OCI-LY7 (cell line): ENCODE data around the gene KIF12.

ENCODE experiments used
- CTCF ChIP-seq: fragments of 200-600 bp; sonication (generic); conservative IDR thresholded peaks from 2 replicates; pipeline ENCODE4 v1.5.1; 2014; ENCODE audit warnings: mild to moderate bottlenecking, antibody characterized with exemption, low read length, moderate library complexity, mixed read lengths
- EZH2phosphoT487 ChIP-seq: fragments of 200-600 bp; sonication (generic); IDR thresholded peaks from 2 replicates; pipeline ENCODE4 v1.6.1; 2018; ENCODE audit warnings: low read depth, borderline replicate concordance, mild to moderate bottlenecking, mixed run types, antibody characterized with exemption, low read length, moderate library complexity, mixed read lengths

GRCh38 chr9:114119242-114120191, 20.4 kb upstream of the KIF12 start:
- TF ChIP-seq CTCF (no peak), EZH2phosphoT487 (no peak)
